Measurements from ENCODE around the gene POLA1.
"Not testable (repeated sequence)": the region's sequence is repeated elsewhere in the genome, so short reads cannot be mapped to it uniquely, and the experiment has no call there.

POLA1 gene

DNA sequence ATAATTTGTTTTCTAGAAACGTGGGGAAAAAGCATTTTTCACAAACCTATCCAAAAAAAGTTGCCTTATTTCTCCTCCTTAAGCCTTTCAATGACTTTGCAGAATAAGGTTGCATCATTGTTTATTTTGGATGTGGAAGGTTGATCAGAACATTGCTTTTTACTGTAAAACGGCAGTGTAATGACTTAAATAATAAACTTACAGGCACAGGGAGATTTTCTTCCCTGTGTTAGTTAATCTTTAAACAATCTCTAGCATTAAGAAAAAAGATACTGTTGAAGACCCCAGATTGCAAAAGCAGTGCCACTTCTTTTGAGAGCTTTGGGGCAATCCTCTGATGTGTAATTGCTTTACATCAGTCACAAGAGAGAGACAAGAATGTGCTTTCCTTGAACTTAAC is 168.6 kb downstream of the POLA1 start:
- in situ Hi-C loops (cut with MboI; ENCODE audit: low sequenced_read_pairs): no loop called here

GRCh38 chrX:24863779-24864178 is 170.1 kb downstream of the POLA1 start:
- in situ Hi-C loops (cut with MboI; ENCODE audit: low sequenced_read_pairs): not testable (repeated sequence)

- in situ Hi-C loops (cut with MboI; ENCODE audit: low sequenced_read_pairs): no loop called here
These were observed 176.4 kb downstream of the POLA1 start for GRCh38 chrX:24870143-24870542.

GRCh38 chrX:24874604-24875247 is 181.0 kb downstream of the POLA1 start:
- in situ Hi-C loops (cut with MboI; ENCODE audit: low sequenced_read_pairs): no loop called here

- in situ Hi-C loops (cut with MboI; ENCODE audit: low sequenced_read_pairs): no loop called here
These were observed 183.0 kb downstream of the POLA1 start for GRCh38 chrX:24876530-24877287.

DNA sequence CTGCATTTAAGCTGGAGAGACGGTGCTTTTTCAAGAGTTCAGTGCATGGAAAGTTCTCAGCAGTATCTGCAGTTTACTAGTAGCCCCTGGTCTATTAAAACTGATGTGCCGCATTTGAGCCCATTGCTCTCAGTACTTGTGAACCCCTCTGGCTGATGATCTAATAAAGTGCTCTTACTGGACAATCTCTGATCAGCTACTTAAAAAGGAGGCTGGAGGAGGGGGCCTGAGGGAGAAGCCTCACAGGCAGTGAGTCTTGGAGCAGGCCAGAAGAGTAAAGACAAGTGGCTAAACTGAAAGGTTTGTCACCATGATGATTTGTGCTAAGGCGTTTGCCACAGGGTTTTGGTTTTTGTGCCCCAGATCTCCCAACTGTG is 183.6 kb downstream of the POLA1 start:
- in situ Hi-C loops (cut with MboI; ENCODE audit: low sequenced_read_pairs): no loop called here

- in situ Hi-C loops (cut with MboI; ENCODE audit: low sequenced_read_pairs): no loop called here
These were observed 184.3 kb downstream of the POLA1 start for GRCh38 chrX:24877854-24878650.

- in situ Hi-C loops (cut with MboI; ENCODE audit: low sequenced_read_pairs): no loop called here
These were observed 186.0 kb downstream of the POLA1 start for GRCh38 chrX:24879679-24880078.

- in situ Hi-C loops (cut with MboI; ENCODE audit: low sequenced_read_pairs): no loop called here
These were observed 193.2 kb downstream of the POLA1 start for GRCh38 chrX:24886916-24887315.

DNA sequence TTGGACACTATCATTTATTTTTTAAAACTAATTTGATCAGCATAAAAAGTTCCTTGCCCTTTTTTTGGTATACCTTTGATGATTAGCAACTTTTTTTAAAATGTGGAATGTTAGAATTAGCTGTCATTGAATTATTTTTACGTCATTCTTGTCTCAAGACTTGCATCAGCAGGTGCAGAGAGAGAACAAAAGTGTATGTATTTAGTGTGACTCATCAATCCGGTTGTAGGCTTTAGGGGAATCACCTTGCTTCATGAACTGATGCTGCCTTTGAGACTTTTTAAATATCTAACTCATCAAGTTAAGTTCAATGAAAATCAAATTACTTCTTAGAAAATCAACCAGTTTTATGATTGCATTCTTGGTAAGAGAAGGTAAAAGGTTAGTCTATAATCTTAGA is 197.0 kb downstream of the POLA1 start:
- in situ Hi-C loops (cut with MboI; ENCODE audit: low sequenced_read_pairs): no loop called here

GRCh38 chrX:24899391-24899790 is 205.7 kb downstream of the POLA1 start:
- in situ Hi-C loops (cut with MboI; ENCODE audit: low sequenced_read_pairs): no loop called here

DNA sequence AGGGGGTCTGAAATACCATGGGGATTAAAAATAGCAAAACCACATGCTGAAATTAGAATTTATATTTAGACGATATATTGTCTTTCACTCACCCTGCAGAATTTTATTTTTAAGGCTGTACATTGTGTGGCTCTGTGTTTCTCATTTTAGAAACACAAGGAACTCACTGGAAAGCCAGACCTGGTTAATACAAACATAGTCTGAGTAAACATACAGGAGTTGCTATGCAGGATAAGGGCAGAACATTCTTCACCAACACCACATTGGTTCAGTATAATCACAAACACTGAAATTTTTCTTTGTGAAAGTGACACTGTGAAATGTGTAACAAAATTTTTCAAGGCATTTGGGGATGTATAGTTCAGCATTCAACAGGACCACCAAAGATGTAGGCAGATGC is 206.5 kb downstream of the POLA1 start:
- in situ Hi-C loops (cut with MboI; ENCODE audit: low sequenced_read_pairs): no loop called here

DNA sequence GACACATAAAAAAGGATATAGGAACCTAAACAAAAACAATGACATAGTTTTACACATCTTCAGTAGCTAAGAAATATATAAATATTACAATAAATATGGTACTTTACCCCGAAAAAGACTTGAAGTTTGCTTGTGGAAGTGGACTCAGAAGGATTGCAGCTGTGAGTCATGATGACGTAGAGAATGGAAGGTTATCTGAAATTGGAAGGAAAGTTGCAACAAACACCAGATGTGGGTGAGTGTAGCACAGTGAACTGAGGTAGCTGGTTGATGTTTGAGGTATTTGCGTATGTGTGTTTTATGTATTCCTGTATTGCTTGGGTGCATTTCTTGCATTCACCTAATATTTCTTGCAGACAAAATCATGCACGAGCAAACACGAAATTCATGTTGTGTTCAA is 209.1 kb downstream of the POLA1 start:
- in situ Hi-C loops (cut with MboI; ENCODE audit: low sequenced_read_pairs): no loop called here

DNA sequence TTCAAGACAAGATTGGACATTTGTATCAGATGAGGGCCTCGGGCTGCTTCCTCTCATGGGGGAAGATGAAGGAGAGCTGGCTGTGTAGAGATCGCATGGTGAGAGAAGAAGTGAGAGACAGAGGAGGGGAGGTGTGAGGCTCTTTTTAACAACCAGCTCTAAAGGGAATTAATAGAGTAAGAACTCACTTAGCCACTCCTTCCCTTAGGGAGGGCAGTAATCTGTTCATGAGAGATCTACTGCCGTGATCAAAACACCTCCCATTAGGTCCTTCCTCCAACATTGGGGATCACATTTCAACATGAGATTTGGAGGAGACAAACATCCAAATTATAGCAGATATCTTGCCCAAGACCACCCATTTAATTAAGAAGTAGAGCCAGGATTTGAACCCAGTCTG is 225.0 kb downstream of the POLA1 start:
- in situ Hi-C loops (cut with MboI; ENCODE audit: low sequenced_read_pairs): no loop called here

DNA sequence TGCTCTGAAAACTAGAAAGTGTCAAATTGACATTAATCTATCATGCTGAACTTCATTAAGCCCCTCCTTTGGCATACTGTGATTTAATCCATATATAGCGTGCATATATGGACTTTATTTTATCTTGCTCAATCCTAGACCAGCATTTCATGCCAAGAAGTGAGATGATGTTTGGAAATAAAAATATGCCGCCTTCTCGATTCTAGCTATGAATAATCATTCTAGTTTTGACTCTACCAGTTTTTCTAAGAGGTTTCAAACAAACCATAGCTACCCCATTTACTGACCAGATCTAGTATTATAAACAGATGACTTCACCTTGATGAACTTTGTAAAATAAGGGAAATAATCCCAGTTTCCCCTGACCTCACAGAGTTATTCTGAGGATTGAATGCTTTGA is 227.1 kb downstream of the POLA1 start:
- in situ Hi-C loops (cut with MboI; ENCODE audit: low sequenced_read_pairs): no loop called here

GRCh38 chrX:24925430-24925829 is 231.7 kb downstream of the POLA1 start:
- in situ Hi-C loops (cut with MboI; ENCODE audit: low sequenced_read_pairs): no loop called here

- in situ Hi-C loops (cut with MboI; ENCODE audit: low sequenced_read_pairs): no loop called here
These were observed 233.7 kb downstream of the POLA1 start for GRCh38 chrX:24927372-24927771.

DNA sequence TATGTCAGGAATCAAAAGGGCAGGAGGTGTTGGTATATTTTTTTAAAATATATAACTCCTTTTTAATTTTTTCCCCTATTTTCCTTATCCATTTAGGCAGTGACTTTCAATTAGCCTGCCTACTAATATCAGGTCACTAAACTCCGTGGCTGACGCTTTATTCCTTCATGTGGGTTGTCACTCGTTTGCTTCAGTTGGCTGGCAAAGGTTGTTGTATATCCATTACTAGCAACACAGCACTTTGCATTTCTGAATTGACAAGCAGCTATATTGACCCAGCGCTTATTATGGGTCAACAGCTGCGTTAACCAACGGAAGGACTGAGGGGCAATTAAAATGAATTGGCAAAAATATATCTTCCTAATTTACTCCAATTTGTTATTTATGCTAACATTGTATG is 234.4 kb downstream of the POLA1 start:
- in situ Hi-C loops (cut with MboI; ENCODE audit: low sequenced_read_pairs): no loop called here

DNA sequence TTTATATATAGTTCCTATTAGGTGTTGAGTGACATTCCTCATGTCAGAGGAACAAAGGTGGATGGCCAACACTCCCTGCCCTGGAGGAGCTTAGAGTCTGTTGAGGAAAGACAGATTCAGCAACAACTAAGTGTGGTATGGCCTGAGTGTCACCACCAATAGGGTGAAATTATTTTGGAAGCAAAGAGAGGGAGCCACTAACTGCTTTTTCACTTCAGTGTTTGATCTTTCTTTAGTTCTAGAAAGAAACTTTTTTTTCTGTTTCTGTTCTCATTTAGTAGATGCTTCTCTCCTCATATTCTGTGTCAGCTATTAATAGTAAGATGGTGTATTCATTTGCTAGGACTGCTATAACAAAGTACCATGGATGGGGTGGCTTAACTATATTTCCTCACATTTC is 240.6 kb downstream of the POLA1 start:
- in situ Hi-C loops (cut with MboI; ENCODE audit: low sequenced_read_pairs): no loop called here

GRCh38 chrX:24945009-24945408 is 251.3 kb downstream of the POLA1 start:
- in situ Hi-C loops (cut with MboI; ENCODE audit: low sequenced_read_pairs): no loop called here

DNA sequence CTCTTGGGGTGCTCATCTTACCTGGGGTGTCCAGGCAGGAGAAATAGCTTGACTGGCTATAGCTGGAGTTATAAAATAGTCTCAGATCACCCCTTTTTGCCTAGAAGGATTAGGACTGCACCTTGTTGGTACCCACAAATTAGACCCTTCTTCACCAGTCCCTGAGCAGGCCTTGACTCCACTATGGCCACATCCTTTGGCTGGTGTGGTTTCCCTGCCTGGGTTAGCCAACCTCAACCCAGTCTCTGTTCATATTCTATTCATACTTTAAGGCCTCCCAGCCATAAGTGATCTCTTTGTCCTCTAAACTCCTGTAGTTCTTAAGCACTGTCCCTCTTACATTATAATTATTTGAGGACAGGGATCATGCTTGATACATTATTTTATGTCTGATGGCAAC is 252.7 kb downstream of the POLA1 start:
- in situ Hi-C loops (cut with MboI; ENCODE audit: low sequenced_read_pairs): no loop called here

GRCh38 chrX:24954732-24955131 is 261.0 kb downstream of the POLA1 start:
- in situ Hi-C loops (cut with MboI; ENCODE audit: low sequenced_read_pairs): no loop called here
